SK-N-SH (cell line): ENCODE results near the gene SIX5. TPM values are rescaled to one million over a fixed set of nuclear protein-coding genes. Genes with fewer than 3 reads are reported as not detected.
A peak's percentile ranks its signal among the peaks of the same experiment; 100 is the strongest.

Experiments used
- CTCF ChIA-PET: fragments of 300-600, 350-600 bp; formaldehyde crosslinking; extraction: SDS; loops from one replicate; lab custom pipeline; 2021; lab: Yijun Ruan, JAX
- POLR2A ChIA-PET: fragments of 350-600 bp; sonication (Branson Sonifier 250); formaldehyde crosslinking; extraction: SDS; loops from one replicate; lab custom pipeline; 2020; ENCODE audit warnings: antibody characterized with exemption, inconsistent platforms; lab: Yijun Ruan, JAX
- DNase-seq: peaks from one replicate; pipeline ENCODE4 v3.0.0; 2012
- H2AFZ ChIP-seq: fragments of 200-600 bp; sonication (generic); 2 replicates; pipeline ENCODE4 v1.8.1; 2016; ENCODE audit warnings: antibody characterized with exemption, mild to moderate bottlenecking, low read depth
- H3F3A ChIP-seq: fragments of 200-600 bp; sonication (generic); replicated peaks from 2 replicates; pipeline ENCODE3; 2016; ENCODE audit warnings: antibody characterized with exemption, mild to moderate bottlenecking; ENCODE audit not compliant: insufficient read depth
- H3K27ac ChIP-seq, 2 experiments: fragments of 200-500 bp in 1 of 2; fragments of 200-600 bp in 1 of 2; sonication (Bioruptor generic) in 1 of 2; sonication (generic), shearing (Covaris generic) in 1 of 2; 2 replicates each; pipeline versions ENCODE4 v1.5.1 to v1.6.1; 2014 to 2016; ENCODE audit warnings: low read depth in 2 of 2, inconsistent platforms in 1 of 2, low read length in 1 of 2, mild to moderate bottlenecking in 1 of 2, mixed read lengths in 1 of 2
- H3K27me3 ChIP-seq: fragments of 200-600 bp; sonication (generic), shearing (Covaris generic); 2 replicates; pipeline ENCODE4 v1.6.1; 2016; ENCODE audit warnings: mixed run types; ENCODE audit not compliant: insufficient read depth
- H3K36me3 ChIP-seq, 2 experiments: fragments of 200-500 bp in 1 of 2; fragments of 200-600 bp in 1 of 2; sonication (Bioruptor generic) in 1 of 2; sonication (generic) in 1 of 2; replicated peaks in 1 of 2; 2 replicates each; pipeline versions ENCODE3 to v1.5.1; 2014 to 2016; ENCODE audit warnings: low read length in 1 of 2, mild to moderate bottlenecking in 1 of 2; ENCODE audit not compliant: insufficient read depth in 2 of 2, control insufficient read depth in 1 of 2
- H3K4me1 ChIP-seq, 2 experiments: fragments of 200-500 bp in 1 of 2; fragments of 200-600 bp in 1 of 2; sonication (Bioruptor generic) in 1 of 2; sonication (generic), shearing (Covaris generic) in 1 of 2; 2 replicates each; pipeline versions ENCODE4 v1.5.1 to v1.6.1; 2014 to 2016; ENCODE audit warnings: low read depth in 1 of 2, low read length in 1 of 2, mixed run types in 1 of 2; ENCODE audit not compliant: insufficient read depth in 2 of 2, control insufficient read depth in 1 of 2
- H3K4me2 ChIP-seq: fragments of 200-600 bp; sonication (generic), shearing (Covaris generic); 2 replicates; pipeline ENCODE4 v1.6.1; 2017; ENCODE audit warnings: mixed run types
- H3K4me3 ChIP-seq, 2 experiments: fragments of 200-500 bp in 1 of 2; fragments of 200-600 bp in 1 of 2; sonication (Bioruptor generic) in 1 of 2; sonication (generic), shearing (Covaris generic) in 1 of 2; 2 replicates each; pipeline versions ENCODE4 v1.5.1 to v1.8.1; 2014 to 2016; ENCODE audit warnings: low read depth in 2 of 2, inconsistent platforms in 1 of 2, low read length in 1 of 2, mild to moderate bottlenecking in 1 of 2, mixed read lengths in 1 of 2, moderate library complexity in 1 of 2
- H3K79me2 ChIP-seq: fragments of 200-600 bp; sonication (generic); 2 replicates; pipeline ENCODE4 v1.8.1; 2017; ENCODE audit warnings: mild to moderate bottlenecking; ENCODE audit not compliant: insufficient read depth
- H3K9ac ChIP-seq: fragments of 200-600 bp; sonication (generic); 2 replicates; pipeline ENCODE4 v1.6.1; 2017; ENCODE audit warnings: mixed run types
- H3K9me2 ChIP-seq: fragments of 200-600 bp; sonication (generic); 2 replicates; pipeline ENCODE4 v1.6.1; 2017; ENCODE audit warnings: mixed run types
- H3K9me3 ChIP-seq: fragments of 200-600 bp; sonication (generic); 2 replicates; pipeline ENCODE4 v1.6.1; 2017; ENCODE audit warnings: mixed run types, mild to moderate bottlenecking, moderate library complexity
- H4K20me1 ChIP-seq: fragments of 200-600 bp; sonication (generic); 2 replicates; pipeline ENCODE4 v1.6.1; 2017; ENCODE audit warnings: mild to moderate bottlenecking, mixed run types; ENCODE audit not compliant: insufficient read depth
- EP300 ChIP-seq, 2 experiments: IDR thresholded peaks; 2 replicates each; pipeline versions ENCODE4 v1.4.0 to v1.6.1; 2012; ENCODE audit warnings: borderline replicate concordance in 1 of 2, low read depth in 1 of 2, low read length in 1 of 2
- FOSL2 ChIP-seq: IDR thresholded peaks from 2 replicates; pipeline ENCODE4 v1.4.0; 2012; ENCODE audit warnings: low read depth, mild to moderate bottlenecking, moderate library complexity, borderline replicate concordance
- JUND ChIP-seq: IDR thresholded peaks from 2 replicates; pipeline ENCODE4 v1.4.0; 2012
- MEF2A ChIP-seq: IDR thresholded peaks from 2 replicates; pipeline ENCODE4 v1.4.0; 2012; ENCODE audit warnings: low read depth, borderline replicate concordance
- MXI1 ChIP-seq: IDR thresholded peaks from 2 replicates; pipeline ENCODE4 v1.6.1; 2012; ENCODE audit warnings: mild to moderate bottlenecking, low read depth, low read length, improper control_type of control experiment
- NFIC ChIP-seq: IDR thresholded peaks from 2 replicates; pipeline ENCODE4 v1.4.0; 2012; ENCODE audit warnings: borderline replicate concordance
- RFX5 ChIP-seq: IDR thresholded peaks from 2 replicates; pipeline ENCODE4 v1.6.1; 2012; ENCODE audit warnings: mild to moderate bottlenecking, improper control_type of control experiment, low read length
- TCF12 ChIP-seq: IDR thresholded peaks from 2 replicates; pipeline ENCODE4 v1.4.0; 2012
- TEAD4 ChIP-seq: IDR thresholded peaks from 2 replicates; pipeline ENCODE4 v1.4.0; 2012; ENCODE audit warnings: mild to moderate bottlenecking, borderline replicate concordance; ENCODE audit not compliant: insufficient read depth
- WGBS: methylation state at CpG from one replicate; pipeline ENCODE4 v1.1.6; 2017; ENCODE audit warnings: low lambda C conversion rate; 5-methylcytosine and 5-hydroxymethylcytosine counted together
- polyA plus RNA-seq, 3 experiments: library from polyadenylated mRNA; depleted of rRNA; stranded (reverse); fragments of >200 nt; gene quantifications; 2 replicates each; pipeline ENCODE4 v1.2.3, GENCODE V29; 2012
- TF ChIP-seq, protein P1 (sequence below): fragments of 200-600 bp; sonication (generic); IDR thresholded peaks from 2 replicates; pipeline ENCODE4 v1.6.1; 2017; ENCODE audit warnings: antibody characterized with exemption, mild to moderate bottlenecking, moderate library complexity
- TF ChIP-seq, protein P2 (sequence below): IDR thresholded peaks from 2 replicates; pipeline ENCODE4; 2012
- TF ChIP-seq, protein P3 (sequence below): IDR thresholded peaks from 2 replicates; pipeline ENCODE4 v1.6.1; 2012; ENCODE audit warnings: mild to moderate bottlenecking, low read depth, low read length, moderate library complexity

SIX5 gene
- polyA plus RNA-seq, 1 of the 3 experiments (the other 2 are of a cell fraction) = 8.4 TPM

DNA sequence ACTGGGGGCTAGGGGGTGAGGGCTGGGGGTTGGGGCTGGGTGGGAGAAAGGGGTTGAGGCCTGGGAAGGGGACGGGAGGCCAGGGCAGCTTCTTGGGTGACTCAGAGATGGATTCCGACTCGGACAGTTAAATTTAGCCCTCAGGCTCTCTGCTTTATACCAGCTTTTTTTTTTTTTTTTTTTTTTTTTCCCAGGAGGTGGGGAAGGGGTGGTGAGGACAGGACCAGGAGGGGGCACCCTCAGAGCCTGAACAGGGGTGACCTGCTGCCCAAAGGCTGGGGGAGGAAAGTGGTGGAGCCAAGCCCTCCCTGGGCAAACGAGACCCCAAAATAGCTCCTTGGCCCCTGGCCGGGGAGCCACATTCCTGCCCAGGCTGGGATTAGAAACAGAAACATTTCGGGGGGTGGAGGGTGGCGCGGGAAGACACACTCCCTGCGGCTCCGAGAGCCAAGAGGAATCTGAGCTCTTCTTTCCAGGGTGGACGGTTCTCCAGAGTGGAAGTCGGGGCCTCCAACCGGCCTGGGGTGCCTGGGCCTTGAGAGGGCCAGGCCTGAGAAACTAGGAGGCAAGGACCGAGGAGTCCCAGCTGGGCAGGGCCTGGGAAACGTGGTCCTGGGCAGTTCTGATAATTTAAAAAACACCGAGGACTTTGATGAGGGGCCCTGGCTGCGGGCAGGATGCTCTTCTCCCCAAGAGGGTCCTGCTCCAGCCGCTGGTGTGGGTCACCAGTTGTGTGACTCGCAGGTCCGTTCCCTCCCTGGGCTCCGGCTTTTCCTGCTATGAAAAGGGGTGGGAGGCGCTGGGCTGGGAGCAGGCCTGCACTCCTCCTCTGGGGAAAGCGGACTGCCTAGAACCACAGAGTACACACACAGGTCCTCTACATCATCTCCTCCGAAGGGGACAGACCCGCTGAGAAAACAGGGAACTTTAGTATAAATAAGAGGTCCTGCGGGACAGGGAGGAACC is 14.1 kb upstream of the SIX5 start:
- H3F3A ChIP-seq = peaks cover 14% of the 10 kb centered on the region
- peaks cover 22 to 30% of the 10 kb centered on the region in 2 experiments; a peak in 3 of 4 replicates for H3K4me1 ChIP-seq
- POLR2A ChIA-PET = interaction anchor here (0.6 to 2.7 kb wide), 6 partner anchors 12 to 91 kb away, joined by 3 to 7 read pairs (median 4); partner anchors contain the start of genes QPCTL and SNRPD2
- H3K9me3 ChIP-seq = no peaks in the 10 kb centered on the region
- peak overlapping the region in 1 of 2 experiments; percentile 52; a peak in 2 of 4 replicates for H3K4me3 ChIP-seq
- peak; percentile 58 for DNase-seq
- 0 out of 2 replicates have a peak, but pooled peaks cover 8% of the 10 kb centered on the region for H4K20me1 ChIP-seq
- peaks cover 13 to 46% of the 10 kb centered on the region in 2 experiments for H3K36me3 ChIP-seq
- WGBS = 32% methylated on average over 26 of the region's 26 CpGs
- H3K9me2 ChIP-seq = no peaks in the 10 kb centered on the region
- H3K9ac ChIP-seq = peak overlapping the region; percentile 72
- H3K27ac ChIP-seq = peak overlapping the region; percentile 86 to 99
- TF ChIP-seq MXI1 = no peak
- TF ChIP-seq FOSL2 = peak; percentile 44; the same call in 1 of the 2 replicates
- peak; percentile 62 for TF ChIP-seq JUND
- TF ChIP-seq, protein P1, sequence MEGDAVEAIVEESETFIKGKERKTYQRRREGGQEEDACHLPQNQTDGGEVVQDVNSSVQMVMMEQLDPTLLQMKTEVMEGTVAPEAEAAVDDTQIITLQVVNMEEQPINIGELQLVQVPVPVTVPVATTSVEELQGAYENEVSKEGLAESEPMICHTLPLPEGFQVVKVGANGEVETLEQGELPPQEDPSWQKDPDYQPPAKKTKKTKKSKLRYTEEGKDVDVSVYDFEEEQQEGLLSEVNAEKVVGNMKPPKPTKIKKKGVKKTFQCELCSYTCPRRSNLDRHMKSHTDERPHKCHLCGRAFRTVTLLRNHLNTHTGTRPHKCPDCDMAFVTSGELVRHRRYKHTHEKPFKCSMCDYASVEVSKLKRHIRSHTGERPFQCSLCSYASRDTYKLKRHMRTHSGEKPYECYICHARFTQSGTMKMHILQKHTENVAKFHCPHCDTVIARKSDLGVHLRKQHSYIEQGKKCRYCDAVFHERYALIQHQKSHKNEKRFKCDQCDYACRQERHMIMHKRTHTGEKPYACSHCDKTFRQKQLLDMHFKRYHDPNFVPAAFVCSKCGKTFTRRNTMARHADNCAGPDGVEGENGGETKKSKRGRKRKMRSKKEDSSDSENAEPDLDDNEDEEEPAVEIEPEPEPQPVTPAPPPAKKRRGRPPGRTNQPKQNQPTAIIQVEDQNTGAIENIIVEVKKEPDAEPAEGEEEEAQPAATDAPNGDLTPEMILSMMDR = no peak; the same call in 1 of the 2 replicates
- TF ChIP-seq EP300 (IDR thresholded peaks at IDR 0.05; ENCODE audit: borderline replicate concordance in 1 of 2, low read depth in 1 of 2, low read length in 1 of 2) = 0 out of 4 replicates have a peak, but pooled peaks of 1 of the 2 experiments have one; percentile 29
- TF ChIP-seq TEAD4 = peak; percentile 73; the same call in 1 of the 2 replicates
- TF ChIP-seq, protein P2, sequence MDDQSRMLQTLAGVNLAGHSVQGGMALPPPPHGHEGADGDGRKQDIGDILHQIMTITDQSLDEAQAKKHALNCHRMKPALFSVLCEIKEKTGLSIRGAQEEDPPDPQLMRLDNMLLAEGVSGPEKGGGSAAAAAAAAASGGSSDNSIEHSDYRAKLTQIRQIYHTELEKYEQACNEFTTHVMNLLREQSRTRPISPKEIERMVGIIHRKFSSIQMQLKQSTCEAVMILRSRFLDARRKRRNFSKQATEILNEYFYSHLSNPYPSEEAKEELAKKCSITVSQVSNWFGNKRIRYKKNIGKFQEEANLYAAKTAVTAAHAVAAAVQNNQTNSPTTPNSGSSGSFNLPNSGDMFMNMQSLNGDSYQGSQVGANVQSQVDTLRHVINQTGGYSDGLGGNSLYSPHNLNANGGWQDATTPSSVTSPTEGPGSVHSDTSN = 0 out of 2 replicates have a peak, but pooled peaks have one; percentile 6
- TF ChIP-seq, protein P3, sequence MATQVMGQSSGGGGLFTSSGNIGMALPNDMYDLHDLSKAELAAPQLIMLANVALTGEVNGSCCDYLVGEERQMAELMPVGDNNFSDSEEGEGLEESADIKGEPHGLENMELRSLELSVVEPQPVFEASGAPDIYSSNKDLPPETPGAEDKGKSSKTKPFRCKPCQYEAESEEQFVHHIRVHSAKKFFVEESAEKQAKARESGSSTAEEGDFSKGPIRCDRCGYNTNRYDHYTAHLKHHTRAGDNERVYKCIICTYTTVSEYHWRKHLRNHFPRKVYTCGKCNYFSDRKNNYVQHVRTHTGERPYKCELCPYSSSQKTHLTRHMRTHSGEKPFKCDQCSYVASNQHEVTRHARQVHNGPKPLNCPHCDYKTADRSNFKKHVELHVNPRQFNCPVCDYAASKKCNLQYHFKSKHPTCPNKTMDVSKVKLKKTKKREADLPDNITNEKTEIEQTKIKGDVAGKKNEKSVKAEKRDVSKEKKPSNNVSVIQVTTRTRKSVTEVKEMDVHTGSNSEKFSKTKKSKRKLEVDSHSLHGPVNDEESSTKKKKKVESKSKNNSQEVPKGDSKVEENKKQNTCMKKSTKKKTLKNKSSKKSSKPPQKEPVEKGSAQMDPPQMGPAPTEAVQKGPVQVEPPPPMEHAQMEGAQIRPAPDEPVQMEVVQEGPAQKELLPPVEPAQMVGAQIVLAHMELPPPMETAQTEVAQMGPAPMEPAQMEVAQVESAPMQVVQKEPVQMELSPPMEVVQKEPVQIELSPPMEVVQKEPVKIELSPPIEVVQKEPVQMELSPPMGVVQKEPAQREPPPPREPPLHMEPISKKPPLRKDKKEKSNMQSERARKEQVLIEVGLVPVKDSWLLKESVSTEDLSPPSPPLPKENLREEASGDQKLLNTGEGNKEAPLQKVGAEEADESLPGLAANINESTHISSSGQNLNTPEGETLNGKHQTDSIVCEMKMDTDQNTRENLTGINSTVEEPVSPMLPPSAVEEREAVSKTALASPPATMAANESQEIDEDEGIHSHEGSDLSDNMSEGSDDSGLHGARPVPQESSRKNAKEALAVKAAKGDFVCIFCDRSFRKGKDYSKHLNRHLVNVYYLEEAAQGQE = no peak
- TF ChIP-seq RFX5 = no peak
- peak; percentile 71 for TF ChIP-seq NFIC
- TF ChIP-seq TCF12 = peak; percentile 70
- peak; percentile 95 for TF ChIP-seq MEF2A
- TF ChIP-seq, all 33 proteins: peak for 8
- Histone ChIP-seq H3K4me2 (peak overlapping the region; percentile 90), H2AFZ (no peak overlapping the region), H3K27me3 (no peaks in the 10 kb centered on the region), H3K79me2 (peaks cover 62% of the 10 kb centered on the region)
- CTCF ChIA-PET = interaction anchor here (0.7 to 5.1 kb wide), 6 partner anchors 10 to 90 kb away, joined by 3 to 27 read pairs (median 8); partner anchors contain the start of genes FBXO46, QPCTL and SIX5
